OCI-LY1 (cell line): ENCODE measurements around the gene FBN1.

ENCODE experiments used
- H2AFZ ChIP-seq: fragments of 200-600 bp; sonication (generic), shearing (Covaris generic); 2 replicates; pipeline ENCODE4 v1.6.0; 2014; ENCODE audit warnings: antibody characterized with exemption, mild to moderate bottlenecking, low read length
- H3F3A ChIP-seq: fragments of 200-600 bp; sonication (generic), shearing (Covaris generic); 2 replicates; pipeline ENCODE4 v1.6.0; 2014; ENCODE audit warnings: mild to moderate bottlenecking, antibody characterized with exemption, low read length, moderate library complexity; ENCODE audit not compliant: insufficient read depth
- H3K27ac ChIP-seq: fragments of 200-600 bp; sonication (generic); 2 replicates; pipeline ENCODE4 v1.5.1; 2014; ENCODE audit warnings: low read length, mixed run types, mild to moderate bottlenecking, low read depth; ENCODE audit not compliant: poor library complexity, severe bottlenecking
- H3K27me3 ChIP-seq: fragments of 200-600 bp; sonication (generic); 2 replicates; pipeline ENCODE4 v1.6.0; 2014; ENCODE audit warnings: antibody characterized with exemption, mild to moderate bottlenecking, low read length, moderate library complexity; ENCODE audit not compliant: insufficient read depth
- H3K36me3 ChIP-seq: fragments of 200-600 bp; sonication (generic); 2 replicates; pipeline ENCODE4 v1.6.1; 2014; ENCODE audit warnings: mild to moderate bottlenecking, antibody characterized with exemption, low read length, moderate library complexity, mixed read lengths; ENCODE audit not compliant: insufficient read depth
- H3K4me1 ChIP-seq: fragments of 200-600 bp; sonication (generic); 2 replicates; pipeline ENCODE4 v1.5.1; 2014; ENCODE audit warnings: mild to moderate bottlenecking, low read length, moderate library complexity; ENCODE audit not compliant: insufficient read depth, severe bottlenecking
- H3K4me2 ChIP-seq: fragments of 200-600 bp; sonication (generic), shearing (Covaris generic); 2 replicates; pipeline ENCODE4 v1.6.1; 2014; ENCODE audit warnings: low read length
- H3K4me3 ChIP-seq: fragments of 200-600 bp; sonication (generic); 2 replicates; pipeline ENCODE4 v1.5.1; 2014; ENCODE audit warnings: low read length, low read depth, mild to moderate bottlenecking, mixed read lengths; ENCODE audit not compliant: poor library complexity, severe bottlenecking
- H3K79me2 ChIP-seq: fragments of 200-600 bp; shearing (Covaris generic); 2 replicates; pipeline ENCODE4 v1.6.1; 2016; ENCODE audit warnings: mixed run types, low read length, mixed read lengths; ENCODE audit not compliant: insufficient read depth
- H3K9ac ChIP-seq: fragments of 200-600 bp; sonication (generic), shearing (Covaris generic); 2 replicates; pipeline ENCODE4 v1.6.1; 2014; ENCODE audit warnings: mild to moderate bottlenecking, low read length, mixed read lengths
- H3K9me2 ChIP-seq: fragments of 200-600 bp; sonication (generic), shearing (Covaris generic); 2 replicates; pipeline ENCODE4 v1.6.1; 2014; ENCODE audit warnings: low read depth, mild to moderate bottlenecking, low read length, mixed read lengths
- H3K9me3 ChIP-seq: fragments of 200-600 bp; shearing (Covaris generic); 2 replicates; pipeline ENCODE4 v1.6.1; 2014; ENCODE audit warnings: low read length, mixed read lengths
- H4K20me1 ChIP-seq: fragments of 200-600 bp; sonication (generic), shearing (Covaris generic); 2 replicates; pipeline ENCODE4 v1.6.0; 2016; ENCODE audit warnings: mild to moderate bottlenecking, low read length; ENCODE audit not compliant: insufficient read depth
- CTCF ChIP-seq: fragments of 200-600 bp; sonication (generic), shearing (Covaris generic); IDR thresholded peaks from 2 replicates; pipeline ENCODE4 v1.5.1; 2017; ENCODE audit warnings: mild to moderate bottlenecking, antibody characterized with exemption, low read length, moderate library complexity, mixed read lengths
- EZH2 ChIP-seq: fragments of 200-600 bp; sonication (generic), shearing (Covaris generic); IDR thresholded peaks from 2 replicates; pipeline ENCODE4 v1.8.0; 2017; ENCODE audit warnings: borderline replicate concordance, mixed run types, mild to moderate bottlenecking, antibody characterized with exemption, low read length, moderate library complexity, mixed read lengths

Gene FBN1

DNA sequence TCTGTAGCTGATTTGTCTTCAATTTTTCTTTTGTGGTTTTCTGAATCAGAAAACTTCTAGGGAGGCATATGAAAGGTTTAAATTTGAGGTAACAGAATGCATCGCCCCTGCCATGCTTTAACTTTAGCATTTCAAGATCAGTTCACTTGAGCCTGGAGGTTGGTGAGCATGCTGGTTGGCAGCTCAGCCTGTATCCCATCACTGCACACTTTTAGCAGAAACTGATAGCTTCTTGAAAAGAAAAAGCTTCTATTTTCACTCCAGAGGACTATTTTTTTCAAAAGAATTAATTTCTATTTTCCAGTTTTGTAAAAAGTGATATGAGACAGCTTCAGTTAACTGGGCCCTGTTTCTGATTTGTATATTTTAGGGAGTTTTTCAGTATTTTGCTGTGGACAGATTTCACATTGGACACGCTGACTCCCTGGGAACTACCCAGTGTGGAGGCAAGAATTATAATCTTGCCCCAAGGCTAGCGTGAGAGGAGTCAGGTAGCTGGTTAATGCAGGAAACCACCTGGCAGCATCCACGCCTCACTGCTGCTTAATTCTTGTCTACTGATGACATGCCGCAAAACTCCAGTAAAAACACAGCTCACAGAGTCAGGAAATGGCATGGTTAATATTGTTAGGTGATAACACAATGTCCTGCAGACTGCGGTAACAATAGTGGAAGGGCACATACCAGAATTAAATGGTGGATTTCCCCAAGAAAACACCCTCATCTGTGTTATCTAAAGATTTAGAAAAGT is 242.9 kb downstream of the FBN1 start:
- no peaks in the 10 kb centered on the region for H3F3A ChIP-seq

DNA sequence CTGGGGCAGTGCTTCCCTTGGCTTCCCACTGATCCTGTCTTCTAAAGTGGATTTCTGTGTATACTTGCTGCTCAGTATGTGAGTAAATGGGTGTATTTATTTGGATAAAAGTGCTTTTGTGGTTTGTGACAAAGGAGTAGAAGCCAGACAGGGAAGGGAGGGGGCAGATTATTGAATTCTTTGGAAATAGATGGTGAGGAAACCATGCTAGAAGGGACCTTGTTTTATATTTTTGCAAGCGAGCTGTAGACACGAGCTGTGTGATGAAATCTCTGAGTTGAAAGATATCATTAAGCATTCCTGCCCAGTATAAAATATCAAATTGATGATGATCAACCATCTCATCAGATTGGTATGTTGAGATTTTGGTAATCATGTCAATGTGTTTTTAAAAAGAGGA is 245.4 kb downstream of the FBN1 start:
- Histone ChIP-seq H3K4me2 (no peak overlapping the region), H3K4me3 (no peak overlapping the region), H3K79me2 (no peaks in the 10 kb centered on the region), H4K20me1 (no peaks in the 10 kb centered on the region), H2AFZ (no peak overlapping the region), H3K4me1 (no peaks in the 10 kb centered on the region), H3K36me3 (no peaks in the 10 kb centered on the region), H3F3A (no peaks in the 10 kb centered on the region), H3K9me2 (no peaks in the 10 kb centered on the region), H3K9ac (no peak overlapping the region), H3K27me3 (no peaks in the 10 kb centered on the region), H3K27ac (no peak overlapping the region), H3K9me3 (no peaks in the 10 kb centered on the region)
- TF ChIP-seq EZH2, result no peak
- no peak for TF ChIP-seq CTCF

More for the DNA sequence above, 242.9 kb downstream of the FBN1 start:
- Histone ChIP-seq H3K4me3 (no peak overlapping the region), H3K27ac (no peak overlapping the region), H3K27me3 (no peaks in the 10 kb centered on the region), H3K4me1 (no peaks in the 10 kb centered on the region), H3K79me2 (no peaks in the 10 kb centered on the region), H3K9me2 (no peaks in the 10 kb centered on the region), H3K4me2 (no peak overlapping the region), H2AFZ (no peak overlapping the region), H3K36me3 (no peaks in the 10 kb centered on the region), H3K9ac (no peak overlapping the region), H3K9me3 (no peaks in the 10 kb centered on the region), H4K20me1 (no peaks in the 10 kb centered on the region)
- TF ChIP-seq CTCF (no peak), EZH2 (no peak)

DNA sequence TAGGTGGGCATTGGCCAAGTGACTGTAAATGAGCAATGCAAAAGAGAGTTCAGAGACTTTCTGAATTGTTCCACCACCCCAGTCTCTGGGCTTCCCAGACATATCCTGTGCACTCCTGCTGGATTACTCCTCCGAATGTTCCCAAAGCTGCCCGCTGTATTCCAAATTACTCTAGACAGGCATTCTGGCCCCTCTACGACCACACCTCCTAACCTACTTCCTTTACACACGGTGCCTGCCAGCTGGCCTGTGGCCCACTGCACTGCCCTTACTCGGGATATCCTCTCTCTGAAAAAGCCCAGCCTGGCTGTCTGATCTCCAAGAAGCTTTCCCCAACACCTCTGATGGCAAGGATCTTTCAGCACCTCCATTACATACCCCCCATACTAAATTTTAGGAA is 247.7 kb downstream of the FBN1 start:
- Histone ChIP-seq H3K27ac (no peak overlapping the region), H3F3A (no peaks in the 10 kb centered on the region), H3K9me3 (no peaks in the 10 kb centered on the region), H2AFZ (no peak overlapping the region), H3K9ac (no peak overlapping the region), H3K27me3 (no peaks in the 10 kb centered on the region), H3K36me3 (no peaks in the 10 kb centered on the region), H3K79me2 (no peaks in the 10 kb centered on the region), H3K4me1 (no peaks in the 10 kb centered on the region), H4K20me1 (no peaks in the 10 kb centered on the region), H3K4me3 (no peak overlapping the region), H3K9me2 (no peaks in the 10 kb centered on the region), H3K4me2 (no peak overlapping the region)
- TF ChIP-seq CTCF (no peak), EZH2 (no peak)
